Activated effector memory CD4-positive, alpha-beta T cell treated with anti-CD3 and anti-CD28 coated beads, Interleukin-2, amount 50 U/mL, for 16 hours (primary cell): ENCODE measurements around the gene SDCBP2.
"Not testable (repeated sequence)": the region's sequence is repeated elsewhere in the genome, so short reads cannot be mapped to it uniquely, and the experiment has no call there.

Experiments used
- DNase-seq: peaks from one replicate; pipeline ENCODE4 v3.0.0-alpha.2; 2020

The SDCBP2 gene

DNA sequence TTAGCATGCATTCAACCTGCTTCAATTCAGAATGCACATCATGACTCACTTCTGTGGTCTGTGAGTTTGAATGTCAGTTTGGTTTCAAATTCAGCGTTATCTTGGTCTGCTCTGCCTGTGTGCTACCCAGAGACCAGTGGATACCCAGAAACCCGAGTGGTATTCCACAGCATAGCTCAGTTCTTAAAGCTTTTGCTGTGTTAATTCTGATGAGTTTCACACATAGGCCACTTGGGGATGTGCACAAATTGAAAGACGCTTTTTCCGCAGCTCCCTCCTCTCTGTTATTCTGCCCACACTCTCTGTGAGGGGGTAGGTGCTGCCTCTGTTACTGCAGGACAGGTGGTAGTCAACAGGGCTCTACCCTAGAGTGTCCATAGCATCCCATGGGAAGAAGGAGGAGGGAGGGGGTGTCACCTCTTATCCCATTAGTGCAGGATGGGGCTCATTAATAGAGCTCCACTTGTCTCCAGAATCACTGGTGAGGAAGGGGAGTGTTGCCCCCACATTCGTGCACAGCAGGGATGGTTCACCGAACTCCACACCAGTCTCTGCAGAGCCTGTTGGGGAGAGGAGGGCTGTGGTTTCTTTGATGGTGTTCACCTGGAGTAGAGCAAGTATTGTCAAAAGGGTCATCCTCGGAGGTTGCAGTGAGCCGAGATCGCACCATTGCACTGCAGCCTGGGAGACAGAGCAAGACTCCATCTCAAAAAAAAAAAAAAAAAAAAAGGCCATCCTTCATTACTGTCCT, 29.2 kb upstream of the SDCBP2 start:
- DNase-seq = peak; percentile 69

DNA sequence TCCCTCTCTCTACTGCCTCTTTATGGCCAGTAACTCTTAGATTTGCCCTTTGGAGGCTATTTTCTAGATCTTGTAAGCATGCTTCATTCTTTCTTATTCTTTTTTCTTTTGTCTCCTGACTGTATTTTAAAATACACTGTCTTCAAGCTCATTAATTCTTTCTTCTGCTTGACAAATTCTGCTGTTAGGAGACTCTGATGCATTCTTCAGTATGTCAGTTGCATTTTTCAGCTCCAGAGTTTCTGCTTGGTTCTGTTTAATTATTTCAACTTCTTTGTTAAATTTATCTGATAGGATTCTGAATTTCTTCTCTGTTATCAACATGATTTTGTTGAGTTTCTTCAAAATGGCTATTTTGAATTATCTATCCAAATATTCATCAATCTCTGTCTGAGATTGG, 25.0 kb upstream of the SDCBP2 start:
- no peak for DNase-seq

DNA sequence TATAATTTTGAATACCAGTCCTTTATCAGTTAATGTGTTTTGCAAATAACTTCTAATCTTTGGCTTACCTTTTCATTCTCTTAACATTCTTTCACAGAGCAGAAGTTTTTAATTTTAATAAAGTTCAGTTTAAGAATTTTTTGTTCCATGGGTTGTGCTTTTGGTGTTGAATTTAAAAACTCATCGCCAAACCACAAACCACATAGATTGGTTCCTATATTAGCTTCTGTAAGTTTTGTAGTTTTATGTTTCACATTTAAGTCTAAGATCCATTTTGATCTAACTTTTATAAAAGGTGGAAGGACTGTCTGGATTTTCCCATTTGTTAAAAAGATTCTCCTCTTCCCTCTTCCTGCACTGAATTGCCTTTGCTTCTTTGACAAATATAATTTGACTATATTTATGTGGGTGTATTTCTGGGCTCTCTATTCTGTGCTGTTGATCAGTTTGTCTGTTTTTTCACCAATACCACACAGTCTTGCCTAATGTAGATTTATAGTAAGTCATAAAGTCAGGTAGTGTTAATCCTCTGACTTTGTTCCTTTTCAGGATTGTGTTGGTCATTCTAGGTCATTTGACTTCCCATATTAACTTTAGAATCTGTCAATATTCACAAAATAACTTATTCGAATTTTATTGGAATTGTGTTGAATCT, 17.5 kb upstream of the SDCBP2 start:
- no peak for DNase-seq

DNA sequence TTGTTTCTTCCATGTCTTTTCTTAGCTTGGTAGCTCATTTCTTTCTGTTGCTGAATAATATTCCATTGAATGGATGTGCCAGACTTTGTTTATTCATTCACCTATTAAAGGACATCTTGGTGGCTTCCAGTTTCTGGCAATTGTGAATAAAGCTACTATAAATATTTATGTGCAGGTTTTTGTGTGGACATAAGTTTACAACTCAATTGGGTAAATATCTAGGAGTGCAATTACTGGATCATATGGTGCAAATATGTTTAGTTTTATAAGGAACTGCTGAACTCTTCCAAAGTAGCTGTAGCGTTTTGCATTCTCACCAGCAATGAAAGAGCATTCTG, 16.8 kb upstream of the SDCBP2 start:
- no peak for DNase-seq

DNA sequence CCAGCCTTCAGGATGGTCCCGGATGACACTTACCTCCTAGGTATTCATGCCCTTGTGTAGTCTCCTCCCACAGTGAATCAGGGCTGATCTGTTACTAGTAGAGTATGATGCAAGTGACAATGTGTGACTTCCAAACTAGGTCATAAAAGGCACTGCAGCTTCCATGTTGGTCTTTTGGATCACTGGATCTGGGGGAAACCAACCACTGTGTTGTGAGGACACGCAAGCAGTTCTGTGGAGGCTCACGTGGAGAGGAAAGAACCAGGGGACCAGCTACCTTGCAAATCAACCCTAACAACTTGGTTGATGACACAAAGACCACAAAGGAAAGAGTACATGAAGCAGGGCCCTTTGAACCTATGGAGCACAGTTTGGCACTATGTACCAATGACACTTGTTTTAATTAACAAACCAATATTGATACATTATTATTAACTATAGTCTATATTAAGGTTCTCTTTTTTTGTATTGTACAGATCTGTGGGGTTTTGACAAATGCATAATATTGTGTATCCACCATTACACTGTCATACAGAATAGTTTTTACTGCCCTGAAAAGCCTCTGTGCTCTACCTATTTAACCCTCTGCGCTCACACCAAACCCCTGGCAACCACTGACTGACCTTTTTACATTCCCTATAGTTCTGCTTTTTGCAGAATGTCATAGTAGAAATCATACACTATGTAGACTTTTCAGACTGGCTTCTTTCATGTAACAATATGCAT, 16.3 kb upstream of the SDCBP2 start:
- DNase-seq = no peak

DNA sequence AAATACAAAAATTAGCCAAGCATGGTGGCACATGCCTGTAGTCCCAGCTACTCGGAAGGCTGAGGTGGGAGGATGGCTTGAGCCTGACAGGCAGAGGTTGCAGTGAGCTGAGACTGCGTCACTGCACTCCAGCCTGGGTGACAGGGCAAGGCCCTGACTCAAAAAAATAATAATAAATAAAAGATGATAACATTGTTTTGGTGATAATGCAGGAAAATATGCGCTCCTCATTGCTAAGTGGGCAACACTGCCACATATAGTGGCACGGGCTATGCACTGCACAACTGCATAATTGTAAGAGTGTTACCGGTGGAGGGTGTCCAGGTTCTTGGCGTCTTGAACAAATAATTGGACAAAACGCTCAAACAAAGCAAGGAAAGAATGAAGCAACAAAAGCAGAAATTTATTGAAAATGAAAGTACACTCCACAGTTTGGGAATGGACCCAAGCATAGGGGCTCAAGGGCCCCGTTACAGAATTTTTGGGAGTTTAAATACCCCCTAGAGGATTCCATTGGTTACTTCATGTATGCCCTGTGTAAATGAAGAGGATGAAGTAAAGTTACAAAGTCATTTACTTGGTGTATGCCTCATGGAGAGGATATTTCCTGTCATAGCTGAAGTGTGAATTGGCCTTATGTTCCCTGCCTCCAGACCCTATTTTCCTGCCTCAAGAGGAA, 14.6 kb upstream of the SDCBP2 start:
- DNase-seq = not testable (repeated sequence)

DNA sequence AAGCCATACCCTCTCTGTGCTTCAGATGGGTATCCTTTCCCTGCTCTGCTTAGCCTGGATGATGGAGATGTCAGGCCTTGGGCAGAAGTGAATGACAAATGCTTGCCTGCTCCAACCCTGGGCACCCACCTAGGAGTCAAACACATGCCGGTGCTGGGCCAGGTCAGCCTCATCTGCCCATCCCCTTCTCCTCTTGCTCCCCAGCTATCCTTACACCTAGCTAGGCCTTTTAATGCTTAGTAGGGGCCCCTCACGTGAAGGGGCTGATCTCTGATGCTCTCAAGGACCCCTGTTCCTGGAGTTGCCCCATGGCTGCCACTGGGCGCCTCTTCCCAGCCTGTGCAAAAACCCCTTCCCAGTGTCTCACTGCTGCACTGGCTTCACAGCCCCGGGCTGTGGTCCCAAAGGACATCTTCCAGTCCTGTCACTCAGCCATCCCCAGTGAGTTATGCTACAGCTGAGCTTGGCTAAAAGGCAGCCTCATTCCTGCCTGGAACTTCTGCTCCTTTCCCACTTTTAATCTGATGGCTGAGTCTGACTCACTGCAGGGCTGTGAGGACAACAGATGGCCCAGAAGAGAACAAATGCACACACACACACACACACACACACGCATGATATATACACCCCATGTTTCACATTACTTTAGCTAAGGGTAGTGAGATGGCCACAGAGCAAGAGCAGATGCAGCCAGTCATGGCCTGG, 12.8 kb upstream of the SDCBP2 start:
- DNase-seq = no peak

DNA sequence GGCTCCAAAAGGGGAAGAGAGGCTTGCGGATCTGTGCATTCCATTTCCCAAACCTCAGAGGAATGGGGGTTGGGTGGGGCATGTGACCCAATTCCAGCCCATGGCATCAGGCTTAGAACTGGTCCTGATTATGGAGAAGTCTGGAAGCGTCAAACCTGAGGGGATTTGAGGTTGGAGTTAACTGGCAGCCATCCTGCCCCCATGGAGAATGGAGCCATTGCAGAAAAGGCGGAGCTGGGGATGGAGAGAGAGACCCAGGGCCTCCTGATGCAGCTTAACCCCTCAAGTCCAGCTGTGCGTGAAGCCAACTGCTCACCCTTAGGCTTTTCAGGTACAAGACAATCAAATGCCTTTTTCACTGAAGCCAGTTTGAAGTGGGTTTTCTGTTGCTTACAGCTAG, 9.9 kb upstream of the SDCBP2 start:
- no peak for DNase-seq

DNA sequence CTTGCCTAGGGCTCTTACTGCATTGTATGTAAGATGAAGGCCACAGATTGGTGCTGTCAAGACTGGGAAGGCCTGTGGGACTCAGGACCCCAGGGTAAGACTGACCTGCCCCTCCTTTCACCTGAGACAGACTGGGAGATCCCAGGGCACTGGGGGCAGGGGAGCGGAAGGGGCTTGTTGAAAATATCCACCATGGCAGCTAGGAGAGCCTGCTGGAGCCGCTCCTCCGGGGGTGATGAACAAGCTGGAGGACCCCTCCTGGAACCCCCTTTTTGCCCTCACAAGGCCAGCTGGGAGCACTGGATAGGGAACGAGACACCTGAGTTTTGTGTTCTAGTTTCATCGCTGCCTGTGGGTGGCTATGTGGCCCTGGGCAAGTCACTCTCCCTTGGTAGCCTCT, 9.2 kb upstream of the SDCBP2 start:
- no peak for DNase-seq

DNA sequence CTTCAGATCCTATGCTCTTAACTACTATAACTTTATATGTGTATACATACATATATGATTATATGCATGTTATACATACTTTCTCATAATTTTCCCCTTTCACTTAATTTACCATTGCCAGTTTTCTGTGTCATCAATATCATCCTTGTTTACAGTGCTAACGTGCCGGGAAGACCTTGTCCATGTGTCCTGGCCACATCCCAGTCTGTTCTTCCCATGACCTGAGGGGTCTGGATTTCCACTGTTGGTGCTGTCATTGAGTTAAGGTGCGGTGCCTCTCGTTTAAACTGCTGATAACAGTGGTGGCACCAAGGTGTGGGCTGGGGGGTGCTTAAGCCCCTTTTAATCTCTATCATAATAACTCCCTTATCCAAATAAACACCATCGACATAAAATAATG, 8.5 kb upstream of the SDCBP2 start:
- no peak for DNase-seq

DNA sequence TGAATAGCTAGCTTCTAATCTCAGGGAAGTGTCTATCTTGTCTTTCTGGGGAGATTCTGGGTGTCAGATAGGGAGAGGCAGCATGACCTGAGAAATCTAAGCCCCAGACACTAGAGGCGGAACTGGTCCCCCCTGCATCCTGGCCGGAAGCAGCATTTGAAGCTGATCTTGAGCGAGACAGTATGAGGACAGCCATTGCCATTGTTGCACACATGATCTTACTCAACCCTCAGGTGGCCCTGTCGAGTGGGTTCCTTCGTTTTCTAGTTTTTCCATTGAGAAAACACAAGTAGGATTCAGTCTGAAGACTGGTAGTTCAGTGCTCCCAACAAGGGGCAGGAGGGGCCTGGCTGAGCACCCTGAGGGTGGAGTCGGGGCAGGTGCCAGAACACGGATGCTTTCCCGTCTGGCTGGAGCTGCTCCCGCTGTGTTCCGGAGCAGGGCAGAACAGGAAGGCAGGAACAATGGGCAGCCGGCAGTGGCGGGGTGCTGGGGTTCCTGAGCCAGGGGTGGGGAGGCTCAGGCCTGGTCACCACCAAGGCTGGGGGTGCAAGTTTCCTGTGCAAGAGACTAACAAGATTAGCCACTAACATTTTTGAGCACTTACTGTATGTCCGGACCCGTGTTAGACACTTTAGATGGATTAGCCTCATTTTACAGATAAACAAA, 7.9 kb upstream of the SDCBP2 start:
- DNase-seq = no peak

DNA sequence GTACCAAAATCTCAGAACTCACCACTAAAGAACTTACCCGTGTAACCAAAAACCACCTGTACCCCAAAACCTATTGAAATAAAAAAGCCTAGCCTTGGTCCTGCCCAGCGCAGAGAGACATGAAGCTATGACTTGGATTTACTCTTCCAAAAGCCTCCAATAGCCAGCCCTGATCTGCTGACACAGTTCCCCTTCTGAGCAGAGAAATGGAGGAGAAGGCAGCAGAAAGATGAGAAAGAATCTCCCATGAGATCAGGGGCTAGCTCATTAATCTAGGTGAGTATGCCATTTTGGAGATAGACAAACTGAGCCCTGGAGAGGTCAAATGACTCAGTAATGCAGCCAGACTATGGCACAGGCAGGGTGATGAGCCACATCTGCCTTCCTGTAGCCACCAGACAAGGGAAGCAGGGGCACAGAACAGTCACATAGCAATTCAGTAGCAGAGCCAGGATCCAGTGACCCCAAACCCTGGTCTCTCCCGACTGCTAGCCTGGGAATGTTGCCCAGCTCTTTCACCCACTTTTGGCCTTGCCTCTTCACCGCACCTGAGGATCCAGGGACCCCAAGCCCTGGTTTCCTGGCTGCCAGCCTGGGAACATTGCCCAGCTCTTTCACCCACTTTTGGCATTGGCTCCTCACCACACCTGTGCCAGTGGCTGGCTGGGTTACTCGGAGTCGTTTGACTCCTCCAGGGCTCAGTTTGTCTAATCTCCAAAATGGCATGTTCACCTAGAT, 7.2 kb upstream of the SDCBP2 start:
- no peak for DNase-seq

DNA sequence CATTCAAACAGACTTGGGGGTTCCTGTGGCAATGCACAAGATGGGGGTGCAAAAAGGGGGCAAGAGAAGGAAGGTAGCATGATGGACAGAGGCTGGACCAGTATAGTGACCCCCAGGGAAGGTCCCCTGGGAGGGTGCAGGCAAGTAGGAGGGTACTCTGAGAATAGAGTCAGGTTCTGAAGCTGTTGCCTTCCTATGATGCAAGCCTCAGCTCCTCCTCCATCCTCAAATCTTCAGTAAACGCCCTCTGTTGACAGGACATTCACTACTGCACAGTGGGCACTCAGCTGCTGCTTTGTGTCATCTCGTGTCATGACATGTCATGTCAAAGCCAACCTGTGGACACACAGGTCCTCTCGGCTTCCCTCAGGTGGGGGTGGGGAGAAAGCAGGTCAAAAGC, 5.8 kb upstream of the SDCBP2 start:
- no peak for DNase-seq

DNA sequence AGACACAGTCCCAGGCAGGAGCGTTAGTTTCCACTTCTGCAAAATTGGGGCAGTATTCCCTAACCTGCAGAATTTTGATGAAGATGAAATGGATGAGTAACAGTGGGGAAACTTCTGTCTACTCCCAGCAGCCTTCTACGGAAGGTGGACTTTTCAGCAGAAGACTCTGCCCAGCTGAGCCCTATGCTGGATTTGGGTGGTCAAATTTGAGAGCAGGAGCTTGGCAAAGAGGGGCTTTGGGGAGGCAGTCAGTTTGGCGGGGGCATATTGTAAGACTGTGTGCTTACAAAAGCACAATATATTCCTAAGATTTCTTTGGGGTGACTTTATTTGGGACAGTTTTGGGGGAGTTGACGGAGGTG, 5.4 kb upstream of the SDCBP2 start:
- no peak for DNase-seq

DNA sequence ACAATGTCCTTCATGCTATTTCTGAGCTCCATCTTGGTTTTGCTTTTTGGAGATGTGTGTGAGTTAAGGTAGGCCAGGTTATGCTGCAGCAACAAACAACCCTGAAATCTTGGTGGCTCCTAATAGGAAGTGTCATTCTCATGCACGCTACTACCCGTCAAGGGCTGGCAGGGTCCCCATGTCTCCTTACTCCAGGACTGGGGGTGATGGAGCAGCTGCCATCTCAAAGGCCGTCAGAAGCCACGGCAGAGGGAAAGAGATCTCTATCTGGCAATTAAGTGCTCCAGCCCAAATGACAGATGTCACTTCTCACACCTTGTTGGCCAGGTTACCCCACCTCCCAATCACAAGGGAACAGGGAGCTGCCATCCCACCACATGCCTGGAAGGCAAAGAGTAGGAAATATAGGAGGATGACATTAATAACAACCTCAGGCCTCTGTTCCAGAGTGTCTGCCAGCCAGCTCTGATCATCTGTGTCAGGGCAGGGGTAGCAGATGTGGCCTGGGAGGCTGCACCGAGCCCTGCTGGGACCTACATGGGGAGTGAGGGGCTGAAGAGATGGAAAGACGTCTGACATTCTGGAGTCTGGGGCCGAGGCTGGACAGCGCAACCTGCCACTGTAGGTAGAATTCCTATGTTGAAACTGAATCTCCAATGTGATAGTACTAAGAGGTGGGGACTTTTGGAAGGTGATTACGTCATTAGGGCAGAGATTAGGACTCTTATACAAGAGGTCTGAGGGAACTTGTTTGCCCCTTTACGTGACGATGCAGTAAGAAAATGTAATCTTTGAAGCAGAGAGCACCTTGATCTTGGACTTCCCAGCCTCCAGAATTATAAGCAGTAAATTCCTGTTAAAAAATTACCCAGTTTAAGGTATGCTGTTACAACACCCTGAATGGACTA, 4.8 kb upstream of the SDCBP2 start:
- no peak for DNase-seq

DNA sequence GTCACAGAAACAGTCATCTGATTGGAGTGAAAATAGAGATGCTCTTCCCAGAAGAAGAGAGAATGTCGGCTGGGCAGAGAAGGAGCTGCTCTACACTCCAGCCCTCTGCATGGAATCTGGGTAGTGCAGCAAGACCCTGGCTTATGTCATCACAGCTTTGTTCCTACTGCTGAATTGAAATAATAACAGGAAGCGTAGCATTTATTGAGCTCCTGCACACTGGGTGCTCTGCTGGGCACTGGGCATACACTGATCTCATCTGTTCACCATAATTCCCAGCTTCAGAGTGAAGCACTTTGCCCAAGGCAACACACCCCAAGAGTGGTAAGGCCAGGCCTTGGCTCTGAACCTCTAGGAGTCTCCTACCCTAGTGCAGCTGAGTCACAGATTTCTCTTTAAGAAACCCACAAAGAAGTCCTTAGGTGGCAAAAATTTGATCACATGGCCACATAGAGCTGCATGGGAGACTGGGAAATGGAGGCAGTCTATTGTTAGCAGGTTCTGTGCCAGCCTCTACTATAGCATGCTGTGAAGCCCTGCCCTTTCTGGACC, 3.9 kb upstream of the SDCBP2 start:
- no peak for DNase-seq

DNA sequence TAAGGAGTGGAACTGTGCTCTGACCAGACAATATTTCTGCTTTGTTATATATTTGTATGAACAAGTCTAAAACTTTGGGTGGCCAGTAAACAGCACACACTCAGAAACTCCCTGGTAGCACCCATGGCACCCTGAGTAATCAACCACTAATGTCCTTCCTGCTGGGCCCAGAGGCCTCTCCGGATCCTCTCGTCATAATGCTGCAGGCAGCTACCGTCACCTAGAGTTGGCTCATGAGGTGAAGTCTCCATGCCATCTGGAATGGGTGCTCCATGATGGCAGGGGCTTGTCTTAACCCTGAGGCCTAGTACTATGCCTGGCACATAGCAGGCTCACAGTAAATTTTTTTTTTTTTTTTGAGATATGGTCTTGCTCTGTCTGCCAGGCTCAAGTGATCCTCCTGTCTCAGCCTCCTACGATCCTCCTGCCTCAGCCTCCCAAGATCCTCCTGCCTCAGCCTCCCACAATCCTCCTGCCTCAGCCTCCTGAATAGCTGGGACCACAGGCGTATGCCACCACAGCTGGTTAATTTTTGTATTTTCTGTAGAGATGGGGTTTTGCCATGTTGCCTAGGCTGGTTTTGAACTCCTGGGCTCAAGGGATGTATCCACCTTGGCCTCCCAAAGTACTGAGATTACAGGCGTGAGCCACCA, 3.0 kb upstream of the SDCBP2 start:
- peak; percentile 36 for DNase-seq

DNA sequence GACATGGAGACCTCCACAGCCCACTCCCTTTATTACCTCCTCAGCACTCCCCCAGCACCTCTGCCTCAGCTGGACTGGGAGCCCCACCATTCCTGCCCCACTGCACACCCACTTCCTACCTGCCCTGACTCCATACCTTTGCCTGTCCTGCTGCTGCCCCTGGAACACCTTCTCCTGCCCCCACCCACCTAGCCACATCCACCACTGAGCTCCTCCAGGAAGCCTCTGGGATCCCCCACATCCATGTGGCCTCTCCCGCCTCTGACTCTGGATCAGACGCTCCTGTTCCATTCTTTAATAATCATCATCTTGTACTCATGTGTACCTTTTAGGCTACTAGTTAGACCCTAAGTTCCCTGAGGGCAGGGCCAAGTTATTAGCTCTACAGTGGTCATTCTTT, 2.2 kb upstream of the SDCBP2 start:
- DNase-seq = peak; percentile 50

DNA sequence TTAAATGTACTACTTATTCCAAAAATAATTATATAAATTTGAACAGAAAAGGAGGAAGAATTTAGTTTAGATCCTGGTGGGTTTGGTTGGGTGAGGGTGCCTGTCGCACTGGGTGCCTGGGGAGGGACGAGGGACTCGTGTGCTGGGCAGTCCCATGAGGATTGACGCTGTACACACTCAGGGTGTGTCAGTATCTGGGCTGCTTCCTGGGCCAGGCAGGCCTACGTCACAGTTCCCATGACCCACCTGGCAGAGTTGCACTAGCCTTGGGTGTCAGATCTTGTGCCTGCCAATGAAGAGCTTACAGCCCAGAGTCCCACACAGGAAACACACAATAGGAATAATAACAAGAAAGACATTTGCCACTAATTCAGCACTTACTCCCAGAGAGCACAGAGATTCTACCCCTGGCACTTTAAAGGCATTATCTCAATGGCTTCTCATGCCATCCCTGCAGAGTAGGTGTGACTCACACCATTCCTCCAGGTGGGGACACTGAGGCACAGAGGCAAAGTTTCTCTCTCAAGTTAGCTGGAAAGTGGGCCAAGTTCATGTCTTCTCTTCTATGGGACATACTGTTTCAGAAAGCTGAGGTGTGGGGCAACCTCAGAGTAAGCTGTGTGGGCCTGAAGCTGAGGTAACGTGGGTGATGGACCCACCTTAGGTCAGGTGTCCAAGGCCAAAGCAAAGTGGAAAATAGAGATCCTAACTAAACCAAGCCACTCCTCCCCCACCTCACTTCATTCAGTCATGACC, 1.3 kb upstream of the SDCBP2 start:
- peak; percentile 72 for DNase-seq
